ENCODE data around the gene MYCL.

The MYCL gene

DNA sequence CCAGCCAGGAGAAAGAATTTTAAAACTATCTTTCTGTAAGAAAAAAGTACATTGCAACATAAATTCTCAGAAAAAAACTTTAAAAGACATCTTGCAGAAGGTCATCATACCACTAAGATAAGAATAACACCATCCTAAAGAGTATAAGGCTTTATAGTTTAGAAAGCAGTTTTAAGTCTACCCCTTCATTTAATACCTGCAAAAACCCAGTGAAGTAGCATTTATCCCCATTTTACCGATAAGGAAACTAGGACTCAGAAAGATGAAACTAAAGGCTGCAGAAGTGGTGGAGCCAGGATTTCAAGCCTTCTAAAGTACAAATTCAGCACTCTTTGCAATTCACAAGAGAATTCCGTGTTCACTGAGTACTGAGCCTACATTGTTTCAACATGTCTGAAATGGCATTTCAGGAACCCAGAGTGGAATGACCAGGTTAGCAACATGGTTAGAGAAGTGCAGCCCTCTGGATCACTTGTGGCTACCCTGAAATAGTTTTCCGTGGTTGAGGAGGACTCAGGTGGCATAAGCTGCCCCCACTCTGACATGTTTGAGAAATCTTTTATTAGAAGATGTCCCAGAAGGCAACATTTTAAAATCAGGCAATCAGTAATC lies 6.7 kb downstream of the MYCL start:
- DNase-seq (ENCODE audit: extremely low read depth, low read depth) = no peak
- TF ChIP-seq, protein P1, sequence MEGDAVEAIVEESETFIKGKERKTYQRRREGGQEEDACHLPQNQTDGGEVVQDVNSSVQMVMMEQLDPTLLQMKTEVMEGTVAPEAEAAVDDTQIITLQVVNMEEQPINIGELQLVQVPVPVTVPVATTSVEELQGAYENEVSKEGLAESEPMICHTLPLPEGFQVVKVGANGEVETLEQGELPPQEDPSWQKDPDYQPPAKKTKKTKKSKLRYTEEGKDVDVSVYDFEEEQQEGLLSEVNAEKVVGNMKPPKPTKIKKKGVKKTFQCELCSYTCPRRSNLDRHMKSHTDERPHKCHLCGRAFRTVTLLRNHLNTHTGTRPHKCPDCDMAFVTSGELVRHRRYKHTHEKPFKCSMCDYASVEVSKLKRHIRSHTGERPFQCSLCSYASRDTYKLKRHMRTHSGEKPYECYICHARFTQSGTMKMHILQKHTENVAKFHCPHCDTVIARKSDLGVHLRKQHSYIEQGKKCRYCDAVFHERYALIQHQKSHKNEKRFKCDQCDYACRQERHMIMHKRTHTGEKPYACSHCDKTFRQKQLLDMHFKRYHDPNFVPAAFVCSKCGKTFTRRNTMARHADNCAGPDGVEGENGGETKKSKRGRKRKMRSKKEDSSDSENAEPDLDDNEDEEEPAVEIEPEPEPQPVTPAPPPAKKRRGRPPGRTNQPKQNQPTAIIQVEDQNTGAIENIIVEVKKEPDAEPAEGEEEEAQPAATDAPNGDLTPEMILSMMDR (IDR thresholded peaks at IDR 0.05; ENCODE audit: low read depth, low read length) = no peak

DNA sequence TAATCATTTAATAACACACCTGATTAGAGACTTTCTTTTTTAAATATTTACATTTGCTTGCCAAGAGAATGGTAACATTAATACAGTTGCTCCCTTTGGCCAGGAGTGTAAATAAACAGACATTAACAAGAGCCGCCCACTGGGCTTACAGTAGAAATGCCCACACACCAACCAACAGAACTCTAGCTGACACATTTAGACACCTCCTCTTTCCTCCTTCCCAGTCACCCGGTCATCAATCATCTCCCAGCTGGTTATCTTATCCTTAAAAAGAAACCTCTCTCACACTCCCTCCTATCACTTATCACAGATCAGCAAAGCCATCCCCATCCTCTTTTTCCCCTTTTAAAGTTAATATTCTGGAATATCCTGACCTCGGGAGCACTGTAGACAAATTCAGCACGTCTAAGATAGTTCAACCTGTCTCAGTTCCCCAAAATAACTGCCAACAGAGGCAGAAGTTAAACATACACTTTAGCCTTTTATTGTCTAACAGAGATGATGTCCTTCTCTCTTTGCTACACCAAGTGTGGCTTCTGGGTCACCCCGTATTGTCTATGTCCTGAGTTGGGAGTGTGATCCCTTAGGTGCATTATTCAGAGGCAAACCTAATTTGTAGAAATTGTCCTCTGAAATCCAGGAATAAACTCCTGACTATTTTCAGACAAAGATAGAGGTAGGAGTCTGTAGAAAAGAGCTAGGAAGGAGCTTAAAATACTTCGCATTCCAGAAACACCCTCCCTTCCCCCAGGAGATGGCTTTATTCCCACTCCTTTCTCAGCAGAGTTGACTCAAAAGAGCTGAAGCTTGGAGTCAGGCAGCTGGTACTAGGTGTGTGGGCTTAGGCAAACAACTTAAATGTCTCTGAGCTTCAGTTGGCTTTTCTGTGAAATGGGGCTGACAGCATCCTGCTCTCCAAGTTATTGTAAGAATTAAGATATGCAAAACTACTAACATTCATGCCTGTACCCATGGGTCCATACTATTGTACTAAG lies 8.8 kb downstream of the MYCL start:
- no peak for DNase-seq (ENCODE audit: extremely low read depth, low read depth)
- TF ChIP-seq, protein P1 (IDR thresholded peaks at IDR 0.05; ENCODE audit: low read depth, low read length) = no peak

DNA sequence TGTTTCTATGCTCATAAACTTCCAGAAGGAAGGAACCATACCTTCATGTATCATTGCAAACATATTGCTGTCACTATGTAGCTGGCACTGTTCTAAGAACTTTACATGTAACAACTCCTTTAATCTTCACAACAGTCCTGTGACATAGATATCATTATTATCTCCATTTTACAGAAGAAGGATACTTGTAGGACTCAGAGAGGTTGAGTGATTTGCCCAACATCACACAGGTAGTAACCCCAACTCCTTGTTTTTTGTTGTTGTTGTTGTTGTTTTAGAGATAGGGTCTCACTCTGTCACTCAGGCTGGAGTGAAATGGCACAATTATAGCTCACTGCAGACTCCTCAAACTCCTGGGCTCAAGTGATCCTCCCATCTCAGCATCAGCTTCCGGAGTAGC lies 10.8 kb downstream of the MYCL start:
- TF ChIP-seq, protein P1 (IDR thresholded peaks at IDR 0.05; ENCODE audit: low read depth, low read length) = no peak
- no peak for DNase-seq (ENCODE audit: extremely low read depth, low read depth)

DNA sequence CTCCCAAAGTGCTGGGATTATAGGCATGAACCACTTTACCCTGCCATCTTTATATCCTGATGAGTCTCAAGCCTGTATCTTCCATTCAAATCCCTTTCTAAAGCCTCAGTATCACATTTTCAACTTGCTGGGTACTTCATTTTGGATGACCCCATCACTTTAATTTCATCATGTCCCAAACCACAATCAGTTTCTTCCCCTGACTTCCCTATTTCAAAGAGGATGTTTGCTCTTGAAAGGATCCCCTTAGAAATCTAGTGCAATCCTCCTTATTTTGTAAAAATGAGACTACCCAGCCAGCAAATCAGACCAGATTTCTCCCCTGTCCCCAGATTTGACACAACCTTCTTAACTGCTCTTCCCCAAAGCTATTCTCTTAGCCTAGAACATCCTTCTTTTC lies 11.4 kb downstream of the MYCL start:
- DNase-seq (ENCODE audit: extremely low read depth, low read depth) = no peak
- TF ChIP-seq, protein P1 (IDR thresholded peaks at IDR 0.05; ENCODE audit: low read depth, low read length) = no peak

DNA sequence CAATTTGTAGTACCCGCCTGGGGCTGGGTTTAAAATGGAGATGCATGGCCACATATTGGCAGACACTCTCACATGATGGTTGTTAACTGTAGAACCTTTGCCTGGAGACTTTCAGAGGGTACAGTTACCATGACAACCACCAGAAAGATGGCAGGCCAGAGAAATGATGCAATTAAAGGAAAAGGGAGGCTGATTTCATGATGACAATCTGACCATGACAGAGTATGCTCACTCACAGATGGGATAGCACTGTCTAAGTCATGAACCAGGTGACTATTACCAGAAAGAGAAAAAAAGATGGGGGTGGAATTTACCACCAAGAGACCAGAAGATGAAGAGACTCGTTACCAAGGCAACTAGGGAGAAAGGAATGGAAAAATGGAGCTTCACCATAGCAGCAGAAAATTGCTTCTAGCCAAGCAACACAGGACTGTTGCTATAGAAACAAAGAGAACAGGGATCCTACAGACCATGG lies 14.9 kb downstream of the MYCL start:
- DNase-seq (ENCODE audit: extremely low read depth, low read depth) = no peak
- TF ChIP-seq, protein P1 (IDR thresholded peaks at IDR 0.05; ENCODE audit: low read depth, low read length) = no peak

DNA sequence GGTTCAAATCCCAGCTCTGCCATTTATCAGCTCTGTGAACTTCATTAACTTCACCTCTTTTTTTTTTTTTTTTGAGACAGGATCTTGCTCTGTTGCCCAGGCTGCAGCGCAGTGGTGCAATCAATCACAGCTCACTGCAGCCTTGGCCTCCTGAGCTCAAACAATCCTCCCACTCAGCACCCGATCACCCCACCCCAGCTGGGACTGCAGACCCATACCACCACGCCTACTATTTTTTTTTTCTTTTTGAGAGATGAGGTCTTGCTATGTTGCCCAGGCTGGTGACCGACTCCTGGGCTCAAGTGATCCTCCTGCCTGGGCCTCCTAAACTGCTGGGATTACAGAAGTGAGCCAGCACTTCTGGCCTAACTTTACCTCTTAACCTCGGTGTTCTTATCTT lies 16.2 kb downstream of the MYCL start:
- TF ChIP-seq, protein P1 (IDR thresholded peaks at IDR 0.05; ENCODE audit: low read depth, low read length) = no peak

DNA sequence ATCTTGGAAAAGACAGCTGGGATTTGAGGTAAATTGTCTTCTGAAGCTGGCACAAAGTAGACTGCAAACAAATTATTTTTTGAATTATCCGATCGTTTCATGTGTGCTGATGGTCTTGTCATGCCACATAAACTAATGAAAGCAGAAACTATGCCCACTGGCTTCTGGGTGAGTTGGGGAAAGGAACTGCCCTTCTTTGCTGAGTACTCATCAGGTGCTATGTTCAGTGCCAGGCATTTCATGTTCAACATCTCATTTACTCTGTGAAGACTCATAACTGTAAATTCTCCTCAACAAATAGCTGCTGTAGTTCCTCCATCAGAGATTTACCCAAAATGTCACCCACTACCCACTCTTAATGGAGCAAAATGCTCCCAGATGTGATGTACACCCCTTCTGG lies 19.6 kb downstream of the MYCL start:
- TF ChIP-seq, protein P1 (IDR thresholded peaks at IDR 0.05; ENCODE audit: low read depth, low read length) = no peak
- no peak for DNase-seq (ENCODE audit: extremely low read depth, low read depth)

More for the DNA sequence above, 16.2 kb downstream of the MYCL start:
- DNase-seq (ENCODE audit: extremely low read depth, low read depth) = no peak
